BJ (cell line): ENCODE results near the gene ZSWIM8. TPM values are rescaled to one million over a fixed set of nuclear protein-coding genes. Genes with fewer than 3 reads are reported as not detected.

Experiments
- CTCF ChIA-PET: fragments of 350-600 bp; formaldehyde crosslinking; extraction: SDS; loops from one replicate; lab custom pipeline; 2021; ENCODE audit warnings: antibody characterized with exemption, inconsistent platforms; lab: Yijun Ruan, JAX
- POLR2A ChIA-PET: fragments of 300-600 bp; sonication (Branson Sonifier 250); formaldehyde crosslinking; extraction: SDS; loops from one replicate; lab custom pipeline; 2021; ENCODE audit warnings: antibody characterized with exemption; lab: Charles Lee
- DNase-seq: peaks from one replicate; pipeline ENCODE4 v3.0.0-alpha.2; 2011; ENCODE audit warnings: low read depth
- H3K27me3 ChIP-seq: 2 replicates; pipeline ENCODE4 v1.6.0; 2011; ENCODE audit warnings: low read length; ENCODE audit not compliant: control insufficient read depth, insufficient read depth
- H3K36me3 ChIP-seq: 2 replicates; pipeline ENCODE4 v1.5.1; 2011; ENCODE audit warnings: low read length; ENCODE audit not compliant: control insufficient read depth, insufficient read depth
- H3K4me3 ChIP-seq: 2 replicates; pipeline ENCODE4 v1.5.1; 2011; ENCODE audit warnings: low read depth, mild to moderate bottlenecking, control low read depth, low read length
- CTCF ChIP-seq: IDR thresholded peaks from 2 replicates; pipeline ENCODE4 v1.5.1; 2011; ENCODE audit warnings: low read depth, mild to moderate bottlenecking, control low read depth, inconsistent platforms, low read length, moderate library complexity; ENCODE audit not compliant: insufficient read depth
- polyA plus RNA-seq: library from polyadenylated mRNA; depleted of rRNA; stranded (reverse); fragments of >200 nt; gene quantifications from 2 replicates; pipeline ENCODE4 v1.2.3, GENCODE V29; 2011

Gene ZSWIM8
- polyA plus RNA-seq, 1 experiment: 82.0 TPM

DNA sequence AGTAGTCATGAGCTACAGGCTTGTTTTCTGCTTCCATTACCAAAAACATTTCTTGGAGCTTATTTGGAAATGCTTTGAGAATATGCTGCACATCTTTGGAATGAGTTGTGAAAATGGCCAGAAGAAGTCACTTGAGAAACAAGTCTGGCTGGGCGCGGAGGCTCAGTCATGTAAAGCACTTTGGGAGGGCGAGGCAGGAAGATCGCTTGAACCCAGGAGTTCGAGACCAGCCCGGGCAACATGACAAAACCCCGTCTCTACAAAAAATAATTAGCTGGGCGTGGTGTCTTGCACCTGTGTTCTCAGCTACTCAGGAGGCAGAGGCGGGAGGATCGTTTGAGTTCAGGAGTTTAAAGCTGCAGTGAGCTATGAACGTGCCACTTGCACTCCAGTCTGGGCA is 4.4 kb upstream of the ZSWIM8 start:
- no peak for TF ChIP-seq CTCF
- no peaks in the 10 kb centered on the region for H3K27me3 ChIP-seq
- ChIA-PET POLR2A (interaction anchor here (0.6 to 2.4 kb wide), 3 partner anchors 9 to 51 kb away, joined by 3 to 9 read pairs (median 5); a partner anchor contains a TSS), CTCF (interaction anchor here (0.7 to 1.0 kb wide), 2 partner anchors 8 to 98 kb away, joined by 3 to 5 read pairs; no protein-coding TSS in a partner anchor)
- DNase-seq: no peak
- H3K36me3 ChIP-seq: peaks cover 7% of the 10 kb centered on the region
- peak overlapping the region; percentile 99 for H3K4me3 ChIP-seq

GRCh38 chr10:73781548-73781878 is 3.9 kb upstream of the ZSWIM8 start:
- H3K36me3 ChIP-seq: peaks cover 5% of the 10 kb centered on the region
- H3K27me3 ChIP-seq: no peaks in the 10 kb centered on the region
- no peak for DNase-seq
- no peak for TF ChIP-seq CTCF
- POLR2A ChIA-PET: interaction anchor here (0.9 to 2.4 kb wide), 3 partner anchors 9 to 51 kb away, joined by 3 to 9 read pairs (median 5); a partner anchor contains a TSS
- H3K4me3 ChIP-seq: peak overlapping the region; percentile 99
- CTCF ChIA-PET: interaction anchor here (0.7 to 1.0 kb wide), 2 partner anchors 10 to 97 kb away, joined by 3 to 5 read pairs; a partner anchor contains a TSS

- Histone ChIP-seq H3K36me3 (peaks cover 5% of the 10 kb centered on the region), H3K4me3 (peak within 1 kb of the TSS; percentile 99), H3K27me3 (no peaks in the 10 kb centered on the region)
- no peak for TF ChIP-seq CTCF
- CTCF ChIA-PET: interaction anchor here (0.7 to 1.7 kb wide), 2 partner anchors 11 to 97 kb away, joined by 3 to 13 read pairs; a partner anchor contains a TSS
- no peak for DNase-seq
- POLR2A ChIA-PET: interaction anchor here (0.9 to 2.4 kb wide), 3 partner anchors 10 to 52 kb away, joined by 3 to 9 read pairs (median 5); a partner anchor contains a TSS
These were observed 3.3 kb upstream of the ZSWIM8 start, which contains the start of gene CHCHD1 for GRCh38 chr10:73781879-73782748. Gene CHCHD1, plus strand, starts transcription at chr10:73782048. Its CDS starts 28 bp downstream, at chr10:73782076.

DNA sequence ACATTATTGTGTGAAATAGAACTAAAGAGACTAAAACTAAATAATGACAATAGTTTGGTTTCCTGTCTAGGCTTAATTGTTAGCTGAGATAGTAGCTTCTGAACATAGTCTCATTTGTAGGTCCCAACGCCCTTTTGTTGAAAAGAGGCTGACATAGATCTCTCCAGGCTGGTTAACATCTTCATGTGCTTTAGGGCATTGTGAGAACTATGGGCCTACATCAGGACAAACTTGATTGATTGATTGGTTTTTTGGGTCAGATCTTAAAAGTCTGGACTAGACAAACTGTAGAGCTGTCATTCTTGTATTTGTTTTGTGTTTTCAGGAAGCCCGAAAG is 2.7 kb upstream of the ZSWIM8 start:
- H3K4me3 ChIP-seq: peak overlapping the region; percentile 99
- no peak for TF ChIP-seq CTCF

More for the DNA sequence above, 2.7 kb upstream of the ZSWIM8 start:
- POLR2A ChIA-PET: interaction anchor here (2.4 kb wide), 1 partner anchor 11 kb away, joined by 9 read pairs; a partner anchor contains a TSS
- CTCF ChIA-PET: interaction anchor here (0.5 to 1.7 kb wide), 2 partner anchors 97 to 728 kb away, joined by 3 to 13 read pairs; no protein-coding TSS in a partner anchor
- H3K27me3 ChIP-seq: no peaks in the 10 kb centered on the region
- no peak for DNase-seq
- H3K36me3 ChIP-seq: peaks cover 4% of the 10 kb centered on the region
